UCSD-AML1 (cell line): ENCODE measurements around the gene RBM4B.

Source experiments
- DNase-seq: peaks from one replicate; lab custom pipeline; 2025; ENCODE audit not compliant: unreplicated experiment; lab: John Stamatoyannopoulos, UW

RBM4B gene

DNA sequence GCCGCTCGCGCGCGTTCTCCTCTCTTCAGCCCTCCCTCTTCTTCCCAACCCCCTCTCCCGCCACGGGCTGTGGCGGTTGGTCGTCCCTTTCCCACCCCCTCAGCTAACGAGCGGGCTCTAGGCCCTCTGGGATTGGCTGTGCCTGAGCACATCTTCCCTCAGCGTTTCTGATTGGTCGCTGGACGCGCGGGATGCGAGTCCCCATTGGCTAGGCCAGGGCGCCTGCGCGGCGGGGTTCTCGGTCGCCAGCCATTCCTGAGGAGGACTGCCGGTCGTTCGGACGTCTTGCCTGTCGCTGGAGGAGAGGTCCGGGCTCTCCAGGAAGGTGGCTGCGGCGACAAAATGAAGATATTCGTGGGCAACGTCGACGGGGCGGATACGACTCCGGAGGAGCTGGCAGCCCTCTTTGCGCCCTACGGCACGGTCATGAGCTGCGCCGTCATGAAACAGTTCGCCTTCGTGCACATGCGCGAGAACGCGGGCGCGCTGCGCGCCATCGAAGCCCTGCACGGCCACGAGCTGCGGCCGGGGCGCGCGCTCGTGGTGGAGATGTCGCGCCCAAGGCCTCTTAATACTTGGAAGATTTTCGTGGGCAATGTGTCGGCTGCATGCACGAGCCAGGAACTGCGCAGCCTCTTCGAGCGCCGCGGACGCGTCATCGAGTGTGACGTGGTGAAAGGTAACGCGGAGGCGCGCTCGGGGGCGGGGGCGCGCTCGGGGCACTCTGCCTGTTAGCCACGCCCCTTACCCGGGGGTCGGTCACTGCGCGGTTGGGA lies 61.1 kb downstream of the RBM4B start, which contains the start of gene RBM14:
TSS of gene RBM14 (plus strand) at position 252 of the 776 bp plus-strand sequence. CDS start at position 343, 91 bp downstream.
- peak; percentile 98 for DNase-seq
